ENCODE measurements around the gene CHRNA3.
A peak's percentile ranks its signal among the peaks of the same experiment; 100 is the strongest.

Gene CHRNA3

GRCh38 chr15:78636378-78636859 lies 15.6 kb upstream of the CHRNA3 start:
- no peak for DNase-seq (ENCODE audit: low read depth in 2 of 2)

GRCh38 chr15:78635346-78635745 lies 14.6 kb upstream of the CHRNA3 start:
- DNase-seq (ENCODE audit: low read depth in 2 of 2), result no peak

GRCh38 chr15:78634210-78635145 lies 13.7 kb upstream of the CHRNA3 start:
- DNase-seq (ENCODE audit: low read depth in 2 of 2), result no peak

GRCh38 chr15:78633348-78633747 lies 12.6 kb upstream of the CHRNA3 start:
- no peak for DNase-seq (ENCODE audit: low read depth in 2 of 2)

- no peak for DNase-seq (ENCODE audit: low read depth in 2 of 2)
Observed at GRCh38 chr15:78630886-78631633, 10.3 kb upstream of the CHRNA3 start.

GRCh38 chr15:78629716-78630065 lies 8.9 kb upstream of the CHRNA3 start:
- DNase-seq (ENCODE audit: low read depth in 2 of 2), result no peak

GRCh38 chr15:78629031-78629715 lies 8.4 kb upstream of the CHRNA3 start:
- DNase-seq (ENCODE audit: low read depth in 2 of 2), result no peak

GRCh38 chr15:78628227-78628626 lies 7.4 kb upstream of the CHRNA3 start:
- no peak for DNase-seq (ENCODE audit: low read depth in 2 of 2)

- no peak for DNase-seq (ENCODE audit: low read depth in 2 of 2)
Observed at GRCh38 chr15:78627348-78627747, 6.6 kb upstream of the CHRNA3 start.

- DNase-seq (ENCODE audit: low read depth in 2 of 2), result no peak
Observed at GRCh38 chr15:78626381-78626995, 5.7 kb upstream of the CHRNA3 start.

- DNase-seq (ENCODE audit: low read depth in 2 of 2), result no peak
Observed at GRCh38 chr15:78625606-78626280, 4.9 kb upstream of the CHRNA3 start.

GRCh38 chr15:78624651-78625590 lies 4.1 kb upstream of the CHRNA3 start:
- no peak for DNase-seq (ENCODE audit: low read depth in 2 of 2)

- no peak for DNase-seq (ENCODE audit: low read depth in 2 of 2)
Observed at GRCh38 chr15:78623786-78624497, 3.1 kb upstream of the CHRNA3 start.

GRCh38 chr15:78621810-78622402 lies 1.1 kb upstream of the CHRNA3 start:
- DNase-seq (ENCODE audit: low read depth in 2 of 2), result no peak

- no peak for DNase-seq (ENCODE audit: low read depth in 2 of 2)
Observed at GRCh38 chr15:78620021-78620526, 722 bp downstream of the CHRNA3 start.

- no peak for DNase-seq (ENCODE audit: low read depth in 2 of 2)
Observed at GRCh38 chr15:78619022-78619950, 1.5 kb downstream of the CHRNA3 start.

GRCh38 chr15:78618490-78618934 lies 2.3 kb downstream of the CHRNA3 start:
- DNase-seq (ENCODE audit: low read depth in 2 of 2), result peak; percentile 81 to 82

GRCh38 chr15:78618064-78618463 lies 2.7 kb downstream of the CHRNA3 start:
- DNase-seq (ENCODE audit: low read depth in 2 of 2), result no peak
